ENCODE results near the gene XYLT1.

The XYLT1 gene

DNA sequence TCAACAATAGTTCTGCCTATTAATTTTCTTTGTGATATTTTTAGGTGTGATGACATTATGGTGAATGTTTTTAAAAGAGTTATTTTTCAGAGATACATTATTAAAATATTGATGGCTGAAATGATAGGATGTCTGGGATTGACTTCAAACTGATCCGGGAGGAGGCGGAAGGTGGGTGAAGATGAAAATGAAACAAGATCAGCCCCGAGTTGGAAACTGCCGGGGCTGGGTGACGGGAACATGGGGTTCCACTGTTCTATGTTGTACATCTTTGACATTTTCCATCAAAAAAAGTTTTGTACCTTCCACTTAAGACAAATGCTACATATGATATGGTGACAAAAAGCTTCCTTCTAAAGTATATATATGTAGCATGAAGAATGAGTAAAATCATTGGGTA, 336.9 kb downstream of the XYLT1 start (continued):
- TF ChIP-seq, protein P1, sequence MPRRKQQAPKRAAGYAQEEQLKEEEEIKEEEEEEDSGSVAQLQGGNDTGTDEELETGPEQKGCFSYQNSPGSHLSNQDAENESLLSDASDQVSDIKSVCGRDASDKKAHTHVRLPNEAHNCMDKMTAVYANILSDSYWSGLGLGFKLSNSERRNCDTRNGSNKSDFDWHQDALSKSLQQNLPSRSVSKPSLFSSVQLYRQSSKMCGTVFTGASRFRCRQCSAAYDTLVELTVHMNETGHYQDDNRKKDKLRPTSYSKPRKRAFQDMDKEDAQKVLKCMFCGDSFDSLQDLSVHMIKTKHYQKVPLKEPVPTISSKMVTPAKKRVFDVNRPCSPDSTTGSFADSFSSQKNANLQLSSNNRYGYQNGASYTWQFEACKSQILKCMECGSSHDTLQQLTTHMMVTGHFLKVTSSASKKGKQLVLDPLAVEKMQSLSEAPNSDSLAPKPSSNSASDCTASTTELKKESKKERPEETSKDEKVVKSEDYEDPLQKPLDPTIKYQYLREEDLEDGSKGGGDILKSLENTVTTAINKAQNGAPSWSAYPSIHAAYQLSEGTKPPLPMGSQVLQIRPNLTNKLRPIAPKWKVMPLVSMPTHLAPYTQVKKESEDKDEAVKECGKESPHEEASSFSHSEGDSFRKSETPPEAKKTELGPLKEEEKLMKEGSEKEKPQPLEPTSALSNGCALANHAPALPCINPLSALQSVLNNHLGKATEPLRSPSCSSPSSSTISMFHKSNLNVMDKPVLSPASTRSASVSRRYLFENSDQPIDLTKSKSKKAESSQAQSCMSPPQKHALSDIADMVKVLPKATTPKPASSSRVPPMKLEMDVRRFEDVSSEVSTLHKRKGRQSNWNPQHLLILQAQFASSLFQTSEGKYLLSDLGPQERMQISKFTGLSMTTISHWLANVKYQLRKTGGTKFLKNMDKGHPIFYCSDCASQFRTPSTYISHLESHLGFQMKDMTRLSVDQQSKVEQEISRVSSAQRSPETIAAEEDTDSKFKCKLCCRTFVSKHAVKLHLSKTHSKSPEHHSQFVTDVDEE (CRISPR knock-in tag; IDR thresholded peaks at IDR 0.05), result no peak
- TF ChIP-seq TCF4 (CRISPR knock-in tag; IDR thresholded peaks at IDR 0.05; ENCODE audit: borderline replicate concordance) (no peak), ZC3H10 (CRISPR knock-in tag; IDR thresholded peaks at IDR 0.05) (no peak), BACH2 (CRISPR knock-in tag; IDR thresholded peaks at IDR 0.05; ENCODE audit: borderline replicate concordance) (no peak)

DNA sequence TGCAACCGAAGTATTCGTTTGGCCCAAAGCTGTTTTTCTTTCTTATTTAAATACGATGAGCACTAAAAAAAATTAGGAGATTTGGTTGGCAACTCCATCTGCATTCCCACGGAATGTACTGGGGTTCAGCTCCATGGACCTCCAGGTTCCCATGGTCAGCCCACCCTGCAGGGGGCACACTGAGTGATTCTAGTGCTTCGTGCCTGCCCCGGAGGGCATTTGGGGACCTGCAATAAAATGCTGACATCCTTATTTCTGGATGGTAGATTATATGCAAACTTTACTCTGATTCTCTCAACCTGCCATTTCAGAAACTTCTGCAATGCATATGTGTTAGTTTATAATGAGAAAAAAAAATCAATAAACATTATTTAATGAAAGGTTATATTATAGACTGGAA, 339.4 kb downstream of the XYLT1 start:
- no peak for ATAC-seq
- TF ChIP-seq SNAI2 (CRISPR knock-in tag; IDR thresholded peaks at IDR 0.05) (no peak), CSDC2 (CRISPR knock-in tag; IDR thresholded peaks at IDR 0.05) (no peak), PPARA (CRISPR knock-in tag; IDR thresholded peaks at IDR 0.05; ENCODE audit: borderline replicate concordance) (no peak), ZFP3 (CRISPR knock-in tag; IDR thresholded peaks at IDR 0.05) (no peak)
- TF ChIP-seq, protein P2, sequence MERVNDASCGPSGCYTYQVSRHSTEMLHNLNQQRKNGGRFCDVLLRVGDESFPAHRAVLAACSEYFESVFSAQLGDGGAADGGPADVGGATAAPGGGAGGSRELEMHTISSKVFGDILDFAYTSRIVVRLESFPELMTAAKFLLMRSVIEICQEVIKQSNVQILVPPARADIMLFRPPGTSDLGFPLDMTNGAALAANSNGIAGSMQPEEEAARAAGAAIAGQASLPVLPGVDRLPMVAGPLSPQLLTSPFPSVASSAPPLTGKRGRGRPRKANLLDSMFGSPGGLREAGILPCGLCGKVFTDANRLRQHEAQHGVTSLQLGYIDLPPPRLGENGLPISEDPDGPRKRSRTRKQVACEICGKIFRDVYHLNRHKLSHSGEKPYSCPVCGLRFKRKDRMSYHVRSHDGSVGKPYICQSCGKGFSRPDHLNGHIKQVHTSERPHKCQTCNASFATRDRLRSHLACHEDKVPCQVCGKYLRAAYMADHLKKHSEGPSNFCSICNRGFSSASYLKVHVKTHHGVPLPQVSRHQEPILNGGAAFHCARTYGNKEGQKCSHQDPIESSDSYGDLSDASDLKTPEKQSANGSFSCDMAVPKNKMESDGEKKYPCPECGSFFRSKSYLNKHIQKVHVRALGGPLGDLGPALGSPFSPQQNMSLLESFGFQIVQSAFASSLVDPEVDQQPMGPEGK (CRISPR knock-in tag; IDR thresholded peaks at IDR 0.05; ENCODE audit: borderline replicate concordance), result no peak
- TF ChIP-seq, protein P3, sequence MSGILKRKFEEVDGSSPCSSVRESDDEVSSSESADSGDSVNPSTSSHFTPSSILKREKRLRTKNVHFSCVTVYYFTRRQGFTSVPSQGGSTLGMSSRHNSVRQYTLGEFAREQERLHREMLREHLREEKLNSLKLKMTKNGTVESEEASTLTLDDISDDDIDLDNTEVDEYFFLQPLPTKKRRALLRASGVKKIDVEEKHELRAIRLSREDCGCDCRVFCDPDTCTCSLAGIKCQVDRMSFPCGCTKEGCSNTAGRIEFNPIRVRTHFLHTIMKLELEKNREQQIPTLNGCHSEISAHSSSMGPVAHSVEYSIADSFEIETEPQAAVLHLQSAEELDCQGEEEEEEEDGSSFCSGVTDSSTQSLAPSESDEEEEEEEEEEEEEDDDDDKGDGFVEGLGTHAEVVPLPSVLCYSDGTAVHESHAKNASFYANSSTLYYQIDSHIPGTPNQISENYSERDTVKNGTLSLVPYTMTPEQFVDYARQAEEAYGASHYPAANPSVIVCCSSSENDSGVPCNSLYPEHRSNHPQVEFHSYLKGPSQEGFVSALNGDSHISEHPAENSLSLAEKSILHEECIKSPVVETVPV (CRISPR knock-in tag; IDR thresholded peaks at IDR 0.05), result no peak

DNA sequence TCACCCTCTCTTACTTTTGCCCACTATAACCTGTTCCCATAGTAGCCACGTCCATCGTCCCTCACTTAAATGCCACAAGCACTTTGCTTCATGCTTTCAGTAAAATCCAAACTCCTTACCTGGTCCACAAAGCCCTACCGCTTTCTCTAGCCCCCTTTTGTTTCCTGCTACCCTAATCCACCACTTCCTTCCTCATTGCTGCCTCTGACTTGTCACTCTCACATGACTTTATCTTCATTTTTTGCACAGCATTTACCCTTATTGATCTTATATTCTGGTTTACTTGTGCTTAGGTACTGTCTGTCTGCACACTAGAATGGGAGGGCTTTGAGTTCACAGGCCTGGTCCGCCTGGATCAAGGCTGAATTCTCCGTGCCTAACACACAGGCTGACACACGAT, 340.0 kb downstream of the XYLT1 start:
- TF ChIP-seq, protein P1 (CRISPR knock-in tag; IDR thresholded peaks at IDR 0.05), result no peak
- TF ChIP-seq, protein P4, sequence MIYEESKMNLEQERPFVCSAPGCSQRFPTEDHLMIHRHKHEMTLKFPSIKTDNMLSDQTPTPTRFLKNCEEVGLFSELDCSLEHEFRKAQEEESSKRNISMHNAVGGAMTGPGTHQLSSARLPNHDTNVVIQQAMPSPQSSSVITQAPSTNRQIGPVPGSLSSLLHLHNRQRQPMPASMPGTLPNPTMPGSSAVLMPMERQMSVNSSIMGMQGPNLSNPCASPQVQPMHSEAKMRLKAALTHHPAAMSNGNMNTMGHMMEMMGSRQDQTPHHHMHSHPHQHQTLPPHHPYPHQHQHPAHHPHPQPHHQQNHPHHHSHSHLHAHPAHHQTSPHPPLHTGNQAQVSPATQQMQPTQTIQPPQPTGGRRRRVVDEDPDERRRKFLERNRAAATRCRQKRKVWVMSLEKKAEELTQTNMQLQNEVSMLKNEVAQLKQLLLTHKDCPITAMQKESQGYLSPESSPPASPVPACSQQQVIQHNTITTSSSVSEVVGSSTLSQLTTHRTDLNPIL (CRISPR knock-in tag; IDR thresholded peaks at IDR 0.05; ENCODE audit: low read depth), result no peak
- TF ChIP-seq, protein P3 (CRISPR knock-in tag; IDR thresholded peaks at IDR 0.05), result no peak
- no peak for TF ChIP-seq ZC3H10 (CRISPR knock-in tag; IDR thresholded peaks at IDR 0.05)
- TF ChIP-seq, protein P5, sequence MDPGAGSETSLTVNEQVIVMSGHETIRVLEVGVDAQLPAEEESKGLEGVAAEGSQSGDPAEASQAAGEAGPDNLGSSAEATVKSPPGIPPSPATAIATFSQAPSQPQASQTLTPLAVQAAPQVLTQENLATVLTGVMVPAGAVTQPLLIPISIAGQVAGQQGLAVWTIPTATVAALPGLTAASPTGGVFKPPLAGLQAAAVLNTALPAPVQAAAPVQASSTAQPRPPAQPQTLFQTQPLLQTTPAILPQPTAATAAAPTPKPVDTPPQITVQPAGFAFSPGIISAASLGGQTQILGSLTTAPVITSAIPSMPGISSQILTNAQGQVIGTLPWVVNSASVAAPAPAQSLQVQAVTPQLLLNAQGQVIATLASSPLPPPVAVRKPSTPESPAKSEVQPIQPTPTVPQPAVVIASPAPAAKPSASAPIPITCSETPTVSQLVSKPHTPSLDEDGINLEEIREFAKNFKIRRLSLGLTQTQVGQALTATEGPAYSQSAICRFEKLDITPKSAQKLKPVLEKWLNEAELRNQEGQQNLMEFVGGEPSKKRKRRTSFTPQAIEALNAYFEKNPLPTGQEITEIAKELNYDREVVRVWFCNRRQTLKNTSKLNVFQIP (CRISPR knock-in tag; IDR thresholded peaks at IDR 0.05; ENCODE audit: borderline replicate concordance, low read depth), result no peak
- ATAC-seq, result no peak

DNA sequence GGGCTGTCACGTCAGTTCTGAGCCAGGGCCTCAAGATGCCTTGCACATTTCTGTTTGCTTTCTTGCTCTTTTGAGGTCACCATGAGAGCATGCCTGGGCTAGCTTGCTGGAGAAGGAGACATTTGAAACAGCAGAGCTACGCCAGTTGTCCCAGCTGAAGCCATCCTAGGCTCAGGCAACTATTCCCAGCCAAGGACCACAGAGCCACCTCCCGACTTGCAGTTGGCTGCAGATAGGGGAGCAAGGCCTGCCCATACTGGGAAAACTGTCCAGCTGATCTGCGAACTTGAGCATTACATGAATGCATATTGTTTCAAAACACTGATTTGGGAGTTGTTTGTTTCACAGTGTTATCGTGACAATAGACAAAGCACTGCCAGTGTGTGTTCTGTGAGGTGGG, 340.8 kb downstream of the XYLT1 start:
- no peak for ATAC-seq
- TF ChIP-seq, protein P3 (CRISPR knock-in tag; IDR thresholded peaks at IDR 0.05), result no peak
- no peak for TF ChIP-seq TCF4 (CRISPR knock-in tag; IDR thresholded peaks at IDR 0.05; ENCODE audit: borderline replicate concordance)
- TF ChIP-seq, protein P2 (CRISPR knock-in tag; IDR thresholded peaks at IDR 0.05; ENCODE audit: borderline replicate concordance), result no peak
- TF ChIP-seq, protein P1 (CRISPR knock-in tag; IDR thresholded peaks at IDR 0.05), result no peak
- TF ChIP-seq SNAI2 (CRISPR knock-in tag; IDR thresholded peaks at IDR 0.05), result no peak
